ENCODE measurements around the gene PPP2R2C.

The PPP2R2C gene

DNA sequence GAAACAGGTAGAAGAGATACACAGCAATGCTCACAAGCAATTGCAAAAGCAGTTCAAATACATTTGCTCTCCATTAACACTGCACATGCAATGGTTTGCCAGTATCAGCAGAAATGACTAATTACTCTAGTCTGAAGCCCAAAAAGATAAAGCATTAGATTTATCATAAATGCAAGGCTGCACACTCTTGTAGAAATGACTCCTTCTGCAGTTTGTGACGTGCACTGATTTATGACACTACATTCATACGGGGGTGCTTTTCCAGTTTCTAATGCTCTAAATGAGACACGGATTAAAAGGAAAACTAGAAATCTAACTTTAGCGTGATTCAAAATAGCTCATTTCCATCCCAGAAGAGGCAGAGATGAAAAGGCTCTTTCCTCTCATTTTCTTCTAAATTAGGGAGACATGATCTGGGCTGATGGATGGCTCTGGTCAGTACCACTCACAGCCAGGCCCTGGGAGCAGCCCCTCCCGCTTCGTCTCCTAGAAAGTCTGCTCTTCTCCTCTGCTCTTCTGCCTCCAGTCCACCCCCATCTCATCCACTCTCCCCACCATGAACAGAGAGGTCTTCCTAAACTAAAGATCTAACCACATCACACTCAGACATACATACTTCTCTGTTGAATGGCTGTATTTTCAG, 33.2 kb downstream of the PPP2R2C start:
- TF ChIP-seq, protein P1, sequence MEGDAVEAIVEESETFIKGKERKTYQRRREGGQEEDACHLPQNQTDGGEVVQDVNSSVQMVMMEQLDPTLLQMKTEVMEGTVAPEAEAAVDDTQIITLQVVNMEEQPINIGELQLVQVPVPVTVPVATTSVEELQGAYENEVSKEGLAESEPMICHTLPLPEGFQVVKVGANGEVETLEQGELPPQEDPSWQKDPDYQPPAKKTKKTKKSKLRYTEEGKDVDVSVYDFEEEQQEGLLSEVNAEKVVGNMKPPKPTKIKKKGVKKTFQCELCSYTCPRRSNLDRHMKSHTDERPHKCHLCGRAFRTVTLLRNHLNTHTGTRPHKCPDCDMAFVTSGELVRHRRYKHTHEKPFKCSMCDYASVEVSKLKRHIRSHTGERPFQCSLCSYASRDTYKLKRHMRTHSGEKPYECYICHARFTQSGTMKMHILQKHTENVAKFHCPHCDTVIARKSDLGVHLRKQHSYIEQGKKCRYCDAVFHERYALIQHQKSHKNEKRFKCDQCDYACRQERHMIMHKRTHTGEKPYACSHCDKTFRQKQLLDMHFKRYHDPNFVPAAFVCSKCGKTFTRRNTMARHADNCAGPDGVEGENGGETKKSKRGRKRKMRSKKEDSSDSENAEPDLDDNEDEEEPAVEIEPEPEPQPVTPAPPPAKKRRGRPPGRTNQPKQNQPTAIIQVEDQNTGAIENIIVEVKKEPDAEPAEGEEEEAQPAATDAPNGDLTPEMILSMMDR (conservative IDR thresholded peaks at IDR 0.05; ENCODE audit: low read depth, low read length), result no peak
- no peak overlapping the region for H2AFZ ChIP-seq (ENCODE audit: low read depth)
- no peaks in the 10 kb centered on the region for H3K36me3 ChIP-seq (ENCODE audit: insufficient read depth)
- no peak overlapping the region for H3K4me2 ChIP-seq
- peaks cover 4% of the 10 kb centered on the region; the same call in 1 of the 2 replicates for H3K27me3 ChIP-seq (ENCODE audit: insufficient read depth, low read depth)
- no peaks in the 10 kb centered on the region for H4K20me1 ChIP-seq (ENCODE audit: insufficient read depth)
- H3K79me2 ChIP-seq (ENCODE audit: insufficient read depth, low read depth), result no peaks in the 10 kb centered on the region
- H3K9ac ChIP-seq, result no peak overlapping the region
- H3K27ac ChIP-seq, result no peak overlapping the region
- H3K4me3 ChIP-seq (IDR thresholded peaks at IDR 0.05; ENCODE audit: insufficient read depth, low read depth, low read length), result no peak overlapping the region
- no peaks in the 10 kb centered on the region for H3K4me1 ChIP-seq (ENCODE audit: low read depth, poor library complexity, severe bottlenecking)

DNA sequence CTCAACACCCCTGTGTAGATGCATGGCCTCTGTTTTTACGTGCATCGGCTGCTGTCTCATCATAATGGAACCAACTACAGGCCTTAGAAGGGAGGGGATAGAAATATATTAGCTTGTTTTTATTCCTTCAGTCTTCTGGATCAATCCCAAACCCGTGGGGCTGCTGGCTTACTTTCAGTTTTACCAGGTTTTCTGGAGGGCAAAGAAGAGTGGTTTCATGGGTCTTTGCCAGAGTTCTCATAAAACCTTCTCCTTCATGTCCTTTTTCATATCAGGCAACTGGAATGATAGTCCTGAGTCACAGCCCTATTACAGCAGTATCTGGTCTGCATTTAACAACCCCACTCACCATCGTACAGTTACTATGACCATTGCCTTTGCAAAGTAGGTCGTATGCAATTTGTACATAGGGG, 34.6 kb downstream of the PPP2R2C start:
- Histone ChIP-seq H3K4me3 (IDR thresholded peaks at IDR 0.05; ENCODE audit: insufficient read depth, low read depth, low read length) (no peak overlapping the region), H3K36me3 (ENCODE audit: insufficient read depth) (no peaks in the 10 kb centered on the region), H2AFZ (ENCODE audit: low read depth) (no peak overlapping the region), H3K4me1 (ENCODE audit: low read depth, poor library complexity, severe bottlenecking) (no peaks in the 10 kb centered on the region), H3K27me3 (ENCODE audit: insufficient read depth, low read depth) (peaks cover under 1% of the 10 kb centered on the region; the same call in 1 of the 2 replicates), H4K20me1 (ENCODE audit: insufficient read depth) (no peaks in the 10 kb centered on the region), H3K4me2 (no peak overlapping the region), H3K79me2 (ENCODE audit: insufficient read depth, low read depth) (no peaks in the 10 kb centered on the region), H3K9ac (no peak overlapping the region), H3K27ac (no peak overlapping the region)
- TF ChIP-seq, protein P1 (conservative IDR thresholded peaks at IDR 0.05; ENCODE audit: low read depth, low read length), result no peak

- no peak overlapping the region for H3K9ac ChIP-seq
- H3K4me1 ChIP-seq (ENCODE audit: low read depth, poor library complexity, severe bottlenecking), result no peaks in the 10 kb centered on the region
- H3K4me2 ChIP-seq, result no peak overlapping the region
- no peak overlapping the region for H2AFZ ChIP-seq (ENCODE audit: low read depth)
- H4K20me1 ChIP-seq (ENCODE audit: insufficient read depth), result no peaks in the 10 kb centered on the region
- TF ChIP-seq, protein P1 (conservative IDR thresholded peaks at IDR 0.05; ENCODE audit: low read depth, low read length), result no peak
- H3K79me2 ChIP-seq (ENCODE audit: insufficient read depth, low read depth), result no peaks in the 10 kb centered on the region
- H3K4me3 ChIP-seq (IDR thresholded peaks at IDR 0.05; ENCODE audit: insufficient read depth, low read depth, low read length), result no peak overlapping the region
- no peaks in the 10 kb centered on the region for H3K36me3 ChIP-seq (ENCODE audit: insufficient read depth)
- peaks cover 7% of the 10 kb centered on the region; the same call in 1 of the 2 replicates for H3K27me3 ChIP-seq (ENCODE audit: insufficient read depth, low read depth)
- no peak overlapping the region for H3K27ac ChIP-seq
These were observed 37.4 kb downstream of the PPP2R2C start for GRCh38 chr4:6435010-6435409.

DNA sequence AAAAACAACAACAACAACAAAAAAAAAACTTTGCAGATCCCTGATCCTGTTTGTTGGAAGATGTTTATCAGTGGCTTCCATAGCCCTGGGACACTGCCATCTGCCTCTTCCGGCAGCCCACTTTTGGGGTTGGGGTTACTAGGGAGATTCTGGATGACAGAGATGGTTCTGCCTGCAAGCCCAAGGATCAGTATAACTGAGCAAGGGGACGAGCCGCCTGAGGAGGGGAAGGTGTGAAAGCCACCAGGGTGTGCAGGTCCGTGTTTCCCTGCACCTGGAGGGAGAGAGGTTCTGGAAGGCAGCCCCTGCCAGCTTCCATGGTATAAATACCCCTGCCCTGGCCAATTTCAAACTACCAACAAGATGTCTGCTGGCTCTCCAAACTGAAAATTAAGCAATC, 41.5 kb downstream of the PPP2R2C start:
- Histone ChIP-seq H3K27me3 (ENCODE audit: insufficient read depth, low read depth) (peaks cover 10% of the 10 kb centered on the region; the same call in 1 of the 2 replicates), H3K4me2 (no peak overlapping the region), H3K4me1 (ENCODE audit: low read depth, poor library complexity, severe bottlenecking) (no peaks in the 10 kb centered on the region), H3K27ac (no peak overlapping the region), H3K79me2 (ENCODE audit: insufficient read depth, low read depth) (no peaks in the 10 kb centered on the region), H3K9ac (no peak overlapping the region), H4K20me1 (ENCODE audit: insufficient read depth) (no peaks in the 10 kb centered on the region), H2AFZ (ENCODE audit: low read depth) (no peak overlapping the region), H3K4me3 (IDR thresholded peaks at IDR 0.05; ENCODE audit: insufficient read depth, low read depth, low read length) (no peak overlapping the region), H3K36me3 (ENCODE audit: insufficient read depth) (no peaks in the 10 kb centered on the region)
- TF ChIP-seq, protein P1 (conservative IDR thresholded peaks at IDR 0.05; ENCODE audit: low read depth, low read length), result no peak
